C4-2B (cell line): ENCODE data around the gene NLGN2.

Source experiments
- H3K27ac ChIP-seq: fragments of 450-650 bp; 2 replicates; pipeline ENCODE4 v1.5.1; 2017
- CTCF ChIP-seq: fragments of 450-650 bp; conservative IDR thresholded peaks from 2 replicates; pipeline ENCODE4 v1.5.1; 2017; ENCODE audit warnings: mild to moderate bottlenecking
- ZFX ChIP-seq: fragments of 450-650 bp; IDR thresholded peaks from 2 replicates; pipeline ENCODE4 v1.6.1; 2017

Gene NLGN2

GRCh38 chr17:7426896-7427489, 19.3 kb downstream of the NLGN2 start:
- H3K27ac ChIP-seq: no peak overlapping the region
- TF ChIP-seq CTCF (no peak), ZFX (no peak)

GRCh38 chr17:7427549-7427948, 19.9 kb downstream of the NLGN2 start:
- no peak overlapping the region for H3K27ac ChIP-seq
- TF ChIP-seq CTCF (no peak), ZFX (no peak)

- no peak for TF ChIP-seq ZFX
- no peak for TF ChIP-seq CTCF
Measured at GRCh38 chr17:7428557-7428956, 20.9 kb downstream of the NLGN2 start, which contains the start of gene SPEM3. Gene SPEM3, plus strand, starts transcription at chr17:7428857. Its CDS starts 46 bp downstream, at chr17:7428903.

GRCh38 chr17:7429722-7430121, 22.1 kb downstream of the NLGN2 start:
- H3K27ac ChIP-seq: no peak overlapping the region

More at GRCh38 chr17:7428557-7428956, 20.9 kb downstream of the NLGN2 start, which contains the start of gene SPEM3:
- no peak within 1 kb of the TSS for H3K27ac ChIP-seq

GRCh38 chr17:7431231-7431630, 23.6 kb downstream of the NLGN2 start:
- no peak overlapping the region for H3K27ac ChIP-seq
- TF ChIP-seq ZFX: no peak
- TF ChIP-seq CTCF: no peak

More at GRCh38 chr17:7429722-7430121, 22.1 kb downstream of the NLGN2 start:
- TF ChIP-seq ZFX (no peak), CTCF (no peak)

- no peak overlapping the region for H3K27ac ChIP-seq
- TF ChIP-seq CTCF (no peak), ZFX (no peak)
Measured at GRCh38 chr17:7432296-7432695, 24.7 kb downstream of the NLGN2 start.

GRCh38 chr17:7435676-7436555, 28.3 kb downstream of the NLGN2 start:
- H3K27ac ChIP-seq: peak overlapping the region; percentile 73
- TF ChIP-seq CTCF: no peak
- no peak for TF ChIP-seq ZFX
